ENCODE measurements around the gene HBEGF. TPM values are rescaled to one million over a fixed set of nuclear protein-coding genes. Genes with fewer than 3 reads are reported as not detected.
A peak's percentile ranks its signal among the peaks of the same experiment; 100 is the strongest.

HBEGF gene
- total RNA-seq, 2 experiments from 2014 or later = 12.8 TPM

GRCh38 chr5:140322751-140323731 is 23.4 kb downstream of the HBEGF start:
- no peak for ATAC-seq (ENCODE audit: low read depth)
- Mint-ChIP-seq H3K4me3 (no peak overlapping the region), H3K27me3 (peaks cover 3% of the 10 kb centered on the region), H3K4me1 (peaks cover 12% of the 10 kb centered on the region), H3K36me3 (peaks cover 1% of the 10 kb centered on the region), H3K9me3 (peaks cover 2% of the 10 kb centered on the region), H3K27ac (no peak overlapping the region)
- DNase-seq = no peak
- POLR2A ChIA-PET = no interaction called here

DNA sequence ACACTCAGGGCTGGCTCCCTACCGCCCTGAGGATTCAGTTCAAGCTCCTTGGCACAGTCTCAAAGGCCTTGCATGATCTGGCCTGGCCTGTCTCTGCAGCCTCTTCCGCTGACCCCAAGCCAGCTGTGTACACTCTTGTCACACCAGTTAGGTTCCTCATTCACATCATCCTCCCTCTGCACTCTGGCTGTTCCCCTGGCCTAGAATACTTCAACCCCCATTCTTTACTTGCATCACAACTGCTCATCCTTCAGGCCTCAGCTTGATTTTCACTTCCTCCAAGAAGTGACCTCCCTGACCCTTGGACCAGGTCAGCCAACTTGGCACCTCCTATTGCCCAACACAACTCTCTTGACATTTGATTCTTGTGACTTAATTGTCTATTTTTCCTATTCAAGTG is 24.6 kb downstream of the HBEGF start:
- H3K9me3 Mint-ChIP-seq = peaks cover 2% of the 10 kb centered on the region
- no peak overlapping the region for H3K4me3 Mint-ChIP-seq
- no peak overlapping the region for H3K27ac Mint-ChIP-seq
- H3K36me3 Mint-ChIP-seq = peaks cover 1% of the 10 kb centered on the region
- peaks cover 7% of the 10 kb centered on the region for H3K27me3 Mint-ChIP-seq
- ATAC-seq (ENCODE audit: low read depth) = no peak
- POLR2A ChIA-PET = no interaction called here
- no peak for DNase-seq
- peaks cover 12% of the 10 kb centered on the region for H3K4me1 Mint-ChIP-seq

DNA sequence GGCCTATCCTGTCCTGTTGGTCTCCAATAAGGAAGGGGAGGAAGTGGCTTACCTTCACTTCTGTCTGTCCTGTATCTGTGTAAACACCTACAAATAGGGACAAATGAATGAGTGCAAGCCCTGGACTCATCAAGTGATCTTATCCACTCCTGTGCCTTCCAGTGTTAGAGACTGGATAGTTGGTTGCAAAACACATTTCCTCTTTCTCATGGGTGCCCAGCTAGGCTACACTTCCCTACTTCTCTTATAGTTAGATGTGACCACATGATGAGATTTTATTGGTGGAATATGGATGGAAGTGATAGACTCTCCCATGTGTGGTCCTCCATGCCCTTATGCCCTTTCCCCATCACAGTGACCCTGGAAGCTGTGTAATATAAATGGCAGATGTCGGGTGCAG is 26.6 kb downstream of the HBEGF start:
- H3K9me3 Mint-ChIP-seq = peaks cover 2% of the 10 kb centered on the region
- H3K27me3 Mint-ChIP-seq = peaks cover 6% of the 10 kb centered on the region
- no peak overlapping the region for H3K4me3 Mint-ChIP-seq
- H3K36me3 Mint-ChIP-seq = peaks cover 1% of the 10 kb centered on the region
- no peak for ATAC-seq (ENCODE audit: low read depth)
- POLR2A ChIA-PET = no interaction called here
- no peak overlapping the region for H3K27ac Mint-ChIP-seq
- DNase-seq = no peak
- peaks cover 12% of the 10 kb centered on the region for H3K4me1 Mint-ChIP-seq

DNA sequence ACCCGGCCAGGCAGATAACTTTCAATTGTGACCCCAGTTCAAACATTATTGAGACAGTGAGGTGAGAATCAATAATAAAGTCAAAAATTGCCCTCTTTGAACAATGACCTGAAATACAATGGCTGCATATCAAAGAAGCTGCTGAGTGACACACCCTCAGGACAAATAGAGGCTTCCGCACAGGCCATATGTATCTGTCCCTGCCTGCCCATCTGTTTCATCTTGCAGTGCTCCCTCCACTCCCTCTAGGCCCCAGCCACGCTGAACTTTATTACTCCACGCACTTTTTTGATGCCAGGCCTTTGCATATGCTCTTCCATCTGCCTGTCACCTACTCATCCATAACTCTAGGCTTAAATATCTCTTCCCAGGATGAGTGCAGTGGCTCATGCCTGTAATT is 27.6 kb downstream of the HBEGF start:
- H3K4me3 Mint-ChIP-seq = no peak overlapping the region
- H3K27ac Mint-ChIP-seq = no peak overlapping the region
- peaks cover 6% of the 10 kb centered on the region for H3K27me3 Mint-ChIP-seq
- POLR2A ChIA-PET = no interaction called here
- peaks cover 2% of the 10 kb centered on the region for H3K9me3 Mint-ChIP-seq
- peaks cover 1% of the 10 kb centered on the region for H3K36me3 Mint-ChIP-seq
- ATAC-seq (ENCODE audit: low read depth) (no peak), DNase-seq (no peak)
- peaks cover 12% of the 10 kb centered on the region for H3K4me1 Mint-ChIP-seq

- no peak overlapping the region for H3K4me3 Mint-ChIP-seq
These were observed 28.5 kb downstream of the HBEGF start for GRCh38 chr5:140317859-140318258.

GRCh38 chr5:140312791-140313189 is 33.6 kb downstream of the HBEGF start:
- no peak for ATAC-seq (ENCODE audit: low read depth)
- Mint-ChIP-seq H3K4me3 (no peak overlapping the region), H3K27me3 (peaks cover 15% of the 10 kb centered on the region), H3K9me3 (no peaks in the 10 kb centered on the region), H3K4me1 (peaks cover 13% of the 10 kb centered on the region), H3K27ac (no peak overlapping the region), H3K36me3 (no peaks in the 10 kb centered on the region)
- DNase-seq = no peak
- POLR2A ChIA-PET = no interaction called here

More at GRCh38 chr5:140317859-140318258, 28.5 kb downstream of the HBEGF start:
- peaks cover 1% of the 10 kb centered on the region for H3K36me3 Mint-ChIP-seq
- DNase-seq = no peak
- peaks cover 7% of the 10 kb centered on the region for H3K27me3 Mint-ChIP-seq
- POLR2A ChIA-PET = no interaction called here
- peaks cover 2% of the 10 kb centered on the region for H3K9me3 Mint-ChIP-seq
- peaks cover 13% of the 10 kb centered on the region for H3K4me1 Mint-ChIP-seq
- no peak for ATAC-seq (ENCODE audit: low read depth)
- no peak overlapping the region for H3K27ac Mint-ChIP-seq

DNA sequence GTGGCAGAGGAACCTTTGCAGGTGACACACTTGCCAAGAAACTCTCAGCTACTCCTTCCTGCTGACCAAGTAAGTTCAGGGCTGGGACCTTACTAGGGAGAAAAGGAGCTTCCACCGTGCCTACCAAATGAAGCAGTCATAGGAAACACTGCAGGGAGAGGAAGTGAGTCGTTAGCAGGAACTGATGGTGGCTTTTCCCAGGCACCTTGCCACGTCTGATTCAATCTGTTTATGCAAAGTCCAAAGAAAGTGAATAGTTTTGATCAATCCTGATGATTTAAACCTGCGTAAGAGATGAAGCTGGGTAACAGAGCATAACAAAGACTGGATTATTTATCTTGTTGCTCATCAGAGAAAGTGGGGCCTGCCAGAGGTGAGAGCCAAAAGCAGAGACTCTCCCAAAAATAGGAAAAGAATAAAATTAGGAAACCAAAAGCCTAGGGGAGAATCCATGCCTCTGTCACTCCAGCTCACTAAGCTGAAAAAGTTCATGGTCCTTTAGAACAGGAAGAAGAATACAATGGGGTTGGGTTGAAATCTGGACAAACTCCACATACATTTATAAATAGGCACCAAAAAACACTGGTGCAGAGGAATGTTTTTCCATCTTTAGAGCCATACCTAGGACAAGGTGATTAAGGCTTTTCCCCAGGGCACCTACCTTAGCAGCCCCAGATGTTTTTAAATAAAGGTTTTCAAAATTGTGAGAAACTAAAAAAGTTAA is 34.2 kb downstream of the HBEGF start:
- Mint-ChIP-seq H3K9me3 (no peaks in the 10 kb centered on the region), H3K27me3 (peaks cover 15% of the 10 kb centered on the region), H3K36me3 (no peaks in the 10 kb centered on the region), H3K4me1 (peaks cover 13% of the 10 kb centered on the region), H3K27ac (no peak overlapping the region), H3K4me3 (peak overlapping the region; percentile 14)
- DNase-seq (no peak), ATAC-seq (ENCODE audit: low read depth) (no peak)
- POLR2A ChIA-PET = no interaction called here

DNA sequence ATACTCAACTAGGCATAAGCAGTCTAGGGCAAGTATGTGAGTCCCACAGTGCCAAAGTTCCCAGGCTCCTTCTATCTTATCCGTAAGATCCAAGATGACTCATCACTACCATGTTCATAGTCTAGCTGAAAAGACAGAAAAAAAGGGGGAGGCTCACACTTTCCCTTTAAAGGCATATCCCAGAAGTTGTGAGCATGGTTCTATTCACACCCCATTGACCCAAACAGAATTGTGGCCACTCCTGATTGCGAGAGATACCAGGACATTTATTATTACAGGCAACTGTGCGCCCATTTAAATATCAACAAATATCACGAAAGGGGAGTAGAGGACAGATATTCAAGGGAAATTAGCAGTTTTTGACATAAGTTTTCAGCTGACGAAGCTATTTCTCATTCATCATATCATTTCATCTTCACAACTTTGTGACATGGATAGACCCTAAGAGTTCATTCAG is 35.4 kb downstream of the HBEGF start:
- DNase-seq = no peak
- no peak for ATAC-seq (ENCODE audit: low read depth)
- Mint-ChIP-seq H3K27ac (no peak overlapping the region), H3K4me3 (no peak overlapping the region), H3K4me1 (peaks cover 13% of the 10 kb centered on the region), H3K27me3 (peaks cover 19% of the 10 kb centered on the region), H3K36me3 (no peaks in the 10 kb centered on the region), H3K9me3 (no peaks in the 10 kb centered on the region)
- POLR2A ChIA-PET = no interaction called here

DNA sequence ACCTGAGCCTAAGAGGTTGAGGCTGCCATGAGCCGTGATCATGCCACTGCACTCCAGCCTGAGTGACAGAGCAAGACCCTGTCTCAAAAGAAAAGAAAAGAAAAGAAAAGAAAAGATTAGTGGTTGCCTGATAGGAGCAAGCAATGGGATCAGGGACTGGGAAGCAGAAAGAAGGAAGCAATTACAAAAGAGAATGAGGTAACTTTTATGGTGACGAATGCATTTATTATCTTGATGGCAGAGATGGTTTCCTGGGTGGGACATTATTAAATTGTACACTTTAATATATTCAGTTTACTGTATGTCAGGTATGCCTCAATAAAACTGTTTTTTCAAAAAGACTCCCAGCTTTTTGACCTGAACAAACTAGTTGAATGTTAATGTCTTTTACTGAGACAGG is 36.0 kb downstream of the HBEGF start:
- H3K27ac Mint-ChIP-seq = no peak overlapping the region
- H3K36me3 Mint-ChIP-seq = no peaks in the 10 kb centered on the region

GRCh38 chr5:140309706-140310249 is 36.6 kb downstream of the HBEGF start:
- no peaks in the 10 kb centered on the region for H3K9me3 Mint-ChIP-seq
- peaks cover 13% of the 10 kb centered on the region for H3K4me1 Mint-ChIP-seq
- DNase-seq (no peak), ATAC-seq (ENCODE audit: low read depth) (no peak)
- H3K27me3 Mint-ChIP-seq = peaks cover 20% of the 10 kb centered on the region
- no peak overlapping the region for H3K4me3 Mint-ChIP-seq
- no peak overlapping the region for H3K27ac Mint-ChIP-seq
- POLR2A ChIA-PET = no interaction called here
- H3K36me3 Mint-ChIP-seq = no peaks in the 10 kb centered on the region

More for the DNA sequence above, 36.0 kb downstream of the HBEGF start:
- Mint-ChIP-seq H3K9me3 (no peaks in the 10 kb centered on the region), H3K27me3 (peaks cover 20% of the 10 kb centered on the region), H3K4me1 (peaks cover 13% of the 10 kb centered on the region), H3K4me3 (no peak overlapping the region)
- ATAC-seq (ENCODE audit: low read depth) (no peak), DNase-seq (no peak)
- POLR2A ChIA-PET = no interaction called here

GRCh38 chr5:140305471-140305870 is 40.9 kb downstream of the HBEGF start:
- no peak for DNase-seq
- H3K9me3 Mint-ChIP-seq = no peaks in the 10 kb centered on the region
- no peaks in the 10 kb centered on the region for H3K36me3 Mint-ChIP-seq
- no peak overlapping the region for H3K4me3 Mint-ChIP-seq
- H3K4me1 Mint-ChIP-seq = peaks cover 13% of the 10 kb centered on the region
- ATAC-seq (ENCODE audit: low read depth) = no peak
- POLR2A ChIA-PET = no interaction called here
- H3K27me3 Mint-ChIP-seq = peaks cover 16% of the 10 kb centered on the region
- no peak overlapping the region for H3K27ac Mint-ChIP-seq

- ATAC-seq (ENCODE audit: low read depth) = no peak
- no peak overlapping the region for H3K27ac Mint-ChIP-seq
These were observed 42.4 kb downstream of the HBEGF start for GRCh38 chr5:140303966-140304365.

More at GRCh38 chr5:140303966-140304365, 42.4 kb downstream of the HBEGF start:
- Mint-ChIP-seq H3K4me3 (peak overlapping the region; percentile 54), H3K9me3 (no peaks in the 10 kb centered on the region), H3K4me1 (peaks cover 18% of the 10 kb centered on the region), H3K36me3 (peaks cover 5% of the 10 kb centered on the region), H3K27me3 (peaks cover 11% of the 10 kb centered on the region)
- POLR2A ChIA-PET = interaction anchor here (0.7 to 3.2 kb wide), 4 partner anchors 24 to 62 kb away, joined by 4 to 15 read pairs (median 5); partner anchors contain the start of gene HBEGF
- DNase-seq = no peak

Data from activated naive CD8-positive, alpha-beta T cell treated with anti-CD3 and anti-CD28 coated beads, Interleukin-2, amount 10 ng/mL, durations not matched to agents 7 days and 5 days (primary cell).